Stomach (tissue), 19 donors: Measurements from ENCODE around the gene YKT6. TPM values are rescaled to one million over a fixed set of nuclear protein-coding genes. Genes with fewer than 3 reads are reported as not detected.

Source experiments
- DNase-seq, 2 donors: peaks; one replicate each; pipeline versions ENCODE4 v3.0.0 to v3.0.0-alpha.2; 2013 to 2019
- H3K27ac ChIP-seq, 5 donors: fragments of 200-600 bp in 4 of 5; sonication (generic) in 4 of 5; one replicate each; pipeline ENCODE4 v1.5.1; 2013 to 2019; ENCODE audit warnings: mild to moderate bottlenecking in 1 of 5, moderate library complexity in 1 of 5
- H3K27me3 ChIP-seq, 3 donors: fragments of 200-600 bp; sonication (generic); one replicate each; pipeline ENCODE4 v1.5.1; 2017 to 2019; ENCODE audit warnings: mixed run types in 1 of 3
- H3K36me3 ChIP-seq, 4 donors: fragments of 200-600 bp; sonication (generic); 1 replicate in 3 of 4; 2 replicates in 1 of 4; pipeline ENCODE4 v1.5.1; 2016 to 2019
- H3K4me1 ChIP-seq, 4 donors: fragments of 200-600 bp; sonication (generic); one replicate each; pipeline ENCODE4 v1.5.1; 2016 to 2019
- H3K4me3 ChIP-seq, 4 donors: fragments of 200-600 bp; sonication (generic) in 3 of 4; one replicate each; pipeline ENCODE4 v1.5.1; 2016 to 2019; ENCODE audit warnings: mild to moderate bottlenecking in 1 of 4
- H3K9me3 ChIP-seq, 4 donors: fragments of 200-600 bp; sonication (generic); one replicate each; pipeline ENCODE4 v1.5.1; 2016 to 2019
- EP300 ChIP-seq: sonication (generic); formaldehyde crosslinking; IDR thresholded peaks from one replicate; pipeline ENCODE4 v1.6.1; 2017; ENCODE audit warnings: antibody characterized with exemption
- POLR2A ChIP-seq, 4 donors: fragments of 450-650 bp; IDR thresholded peaks; one replicate each; pipeline ENCODE4 v1.6.1; 2016; ENCODE audit warnings: antibody characterized with exemption in 4 of 4, control low read depth in 2 of 4, mild to moderate bottlenecking in 1 of 4, moderate library complexity in 1 of 4
- POLR2AphosphoS5 ChIP-seq, 3 donors: sonication (generic); formaldehyde crosslinking; IDR thresholded peaks; one replicate each; pipeline ENCODE4 v1.6.1; 2016; ENCODE audit warnings: antibody characterized with exemption in 3 of 3
- WGBS, 5 donors: extraction: QIAGEN DNeasy Blood & Tissue Kit in 3 of 5; methylation state at CpG; one replicate each; pipeline versions ENCODE4 v1.1.5 to v1.1.7; 2013 to 2018; 5-methylcytosine and 5-hydroxymethylcytosine counted together
- intact Hi-C: fragments of 100-400 bp; cut with DNase I; formaldehyde crosslinking; loops from one replicate; pipeline ENCODE4 v1.15.1; 2023; ENCODE audit warnings: low total_unique reads
- long read RNA-seq, 10 donors: transcript quantifications; one replicate each; lab custom pipeline, GENCODE V29; 2026
- polyA plus RNA-seq, 3 donors: library from polyadenylated mRNA; stranded (reverse); fragments of 200-250 nt; gene quantifications; one replicate each; pipeline ENCODE4 v1.2.3, GENCODE V29; 2013
- total RNA-seq, 5 donors: library from RNA; depleted of rRNA; stranded (reverse); fragments of >200 nt; gene quantifications; one replicate each; pipeline versions ENCODE4 v1.1.0 to v1.2.3, GENCODE V29; 2014 to 2016
- TF ChIP-seq, protein P1 (sequence below), 7 experiments: fragments of 450-650 bp in 4 of 7; fragments of 200-600 bp in 3 of 7; sonication (generic) in 3 of 7; IDR thresholded peaks; one replicate each; pipeline ENCODE4 v1.5.1; 2016 to 2019; ENCODE audit warnings: antibody characterized with exemption in 7 of 7, control low read depth in 2 of 7, mild to moderate bottlenecking in 1 of 7
- donor health status: healthy with polysubstance abuse.
- donor health status: Bipolar disorder and iron deficiency.
- donor health status: healthy.

The YKT6 gene
- total RNA-seq (10 to 100 TPM; 35.7 to 86.9 (median 52.0) TPM), polyA plus RNA-seq (10 to 100 TPM; 35.3 to 58.7 (median 52.4) TPM)
- long read RNA-seq, donor 1, partial matches to known transcripts: 5 of 8 reads
- long read RNA-seq, donor 1, other reads (novel, unspliced or antisense): 0 of 8 reads
- long read RNA-seq, donor 2, partial matches to known transcripts: 0 of 6 reads
- long read RNA-seq, donor 2, other reads (novel, unspliced or antisense): 0 of 6 reads
- long read RNA-seq, donor 3, partial matches to known transcripts: 6 of 12 reads
- long read RNA-seq, donor 3, other reads (novel, unspliced or antisense): 0 of 12 reads
- long read RNA-seq, donor 4, partial matches to known transcripts: 0 of 1 reads
- long read RNA-seq, donor 4, other reads (novel, unspliced or antisense): 0 of 1 reads
- long read RNA-seq, donor 5, transcript YKT6-201 (7 exons, 2,696 nt): major isoform, 6 of 15 reads
- long read RNA-seq, donor 5, partial matches to known transcripts: 6 of 15 reads
- long read RNA-seq, donor 5, other reads (novel, unspliced or antisense): 0 of 15 reads
- long read RNA-seq, donor 6, transcript YKT6-201 (7 exons, 2,696 nt): major isoform, 13 of 82 reads
- long read RNA-seq, donor 6, partial matches to known transcripts: 65 of 82 reads
- long read RNA-seq, donor 6, other reads (novel, unspliced or antisense): 0 of 82 reads
- long read RNA-seq, donor 7, transcript YKT6-201 (7 exons, 2,696 nt): major isoform, 7 of 9 reads
- long read RNA-seq, donor 7, partial matches to known transcripts: 0 of 9 reads
- long read RNA-seq, donor 7, other reads (novel, unspliced or antisense): 0 of 9 reads
- long read RNA-seq, donor 8, partial matches to known transcripts: 0 of 5 reads
- long read RNA-seq, donor 8, other reads (novel, unspliced or antisense): 0 of 5 reads
- long read RNA-seq, donor 9, partial matches to known transcripts: 5 of 7 reads
- long read RNA-seq, donor 9, other reads (novel, unspliced or antisense): 0 of 7 reads
- long read RNA-seq, donor 10, partial matches to known transcripts: 0 of 4 reads
- long read RNA-seq, donor 10, other reads (novel, unspliced or antisense): 0 of 4 reads

DNA sequence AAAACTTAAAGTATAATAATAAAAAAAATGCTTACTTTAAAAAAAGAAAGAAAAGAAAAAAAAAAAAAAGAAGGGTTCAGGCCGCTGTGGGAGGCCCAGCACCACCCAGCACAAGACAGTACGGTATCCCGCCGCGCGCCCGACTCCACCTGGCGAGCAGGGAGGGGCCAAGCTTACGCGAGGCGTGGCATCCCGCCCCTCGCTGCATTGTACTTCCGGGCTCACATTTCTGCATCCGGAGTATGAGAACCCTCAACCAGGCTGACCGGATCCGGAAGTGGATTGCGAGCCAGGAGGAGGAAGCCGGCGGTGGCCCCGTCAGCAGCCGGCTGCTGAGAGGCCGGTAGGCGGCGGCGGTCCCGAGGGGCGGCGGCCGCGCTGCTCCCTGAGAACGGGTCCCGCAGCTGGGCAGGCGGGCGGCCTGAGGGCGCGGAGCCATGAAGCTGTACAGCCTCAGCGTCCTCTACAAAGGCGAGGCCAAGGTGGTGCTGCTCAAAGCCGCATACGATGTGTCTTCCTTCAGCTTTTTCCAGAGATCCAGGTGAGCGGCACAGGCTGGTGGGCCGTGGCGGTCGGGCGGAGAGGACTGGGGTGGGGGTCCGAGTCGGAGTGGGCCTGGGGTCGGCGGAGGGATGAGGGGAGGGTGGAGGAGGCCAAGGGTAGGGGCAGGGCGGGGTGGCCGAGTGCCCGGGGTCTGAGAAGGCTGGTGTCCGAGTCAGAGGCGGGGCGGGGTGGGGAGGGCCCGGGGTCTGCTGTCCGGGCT, at the start of gene YKT6:
TSS of gene YKT6 (plus strand) at position 280 of the 763 bp plus-strand sequence. CDS start at position 438, 158 bp downstream.
- TF ChIP-seq EP300 (no peak), POLR2AphosphoS5 (IDR thresholded peaks at IDR 0.05) (peak; percentile 76 to 96 (median 78))
- TF ChIP-seq, protein P1, sequence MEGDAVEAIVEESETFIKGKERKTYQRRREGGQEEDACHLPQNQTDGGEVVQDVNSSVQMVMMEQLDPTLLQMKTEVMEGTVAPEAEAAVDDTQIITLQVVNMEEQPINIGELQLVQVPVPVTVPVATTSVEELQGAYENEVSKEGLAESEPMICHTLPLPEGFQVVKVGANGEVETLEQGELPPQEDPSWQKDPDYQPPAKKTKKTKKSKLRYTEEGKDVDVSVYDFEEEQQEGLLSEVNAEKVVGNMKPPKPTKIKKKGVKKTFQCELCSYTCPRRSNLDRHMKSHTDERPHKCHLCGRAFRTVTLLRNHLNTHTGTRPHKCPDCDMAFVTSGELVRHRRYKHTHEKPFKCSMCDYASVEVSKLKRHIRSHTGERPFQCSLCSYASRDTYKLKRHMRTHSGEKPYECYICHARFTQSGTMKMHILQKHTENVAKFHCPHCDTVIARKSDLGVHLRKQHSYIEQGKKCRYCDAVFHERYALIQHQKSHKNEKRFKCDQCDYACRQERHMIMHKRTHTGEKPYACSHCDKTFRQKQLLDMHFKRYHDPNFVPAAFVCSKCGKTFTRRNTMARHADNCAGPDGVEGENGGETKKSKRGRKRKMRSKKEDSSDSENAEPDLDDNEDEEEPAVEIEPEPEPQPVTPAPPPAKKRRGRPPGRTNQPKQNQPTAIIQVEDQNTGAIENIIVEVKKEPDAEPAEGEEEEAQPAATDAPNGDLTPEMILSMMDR (IDR thresholded peaks at IDR 0.05): peak in 5 of 7 experiments; percentile 42 to 65 (median 58)
- H3K36me3 ChIP-seq: peaks cover 12 to 26% (median 18%) of the 10 kb centered on the region in 4 donors
- peak within 1 kb of the TSS; percentile 94 to 96 (median 95) for H3K4me3 ChIP-seq
- peak within 1 kb of the TSS; percentile 80 to 89 (median 84) for H3K27ac ChIP-seq
- H3K4me1 ChIP-seq: peaks cover 6 to 28% (median 20%) of the 10 kb centered on the region in 4 donors
- intact Hi-C loops: no loop called here
- 0 to 1% (median 1%) methylated on average over 34 to 58 of the region's 58 CpGs for WGBS, 5 donors
- peaks cover 0 to 7% (median 0%) of the 10 kb centered on the region in 3 donors for H3K27me3 ChIP-seq
- DNase-seq: peak; percentile 97 to 98
- no peaks in the 10 kb centered on the region for H3K9me3 ChIP-seq

DNA sequence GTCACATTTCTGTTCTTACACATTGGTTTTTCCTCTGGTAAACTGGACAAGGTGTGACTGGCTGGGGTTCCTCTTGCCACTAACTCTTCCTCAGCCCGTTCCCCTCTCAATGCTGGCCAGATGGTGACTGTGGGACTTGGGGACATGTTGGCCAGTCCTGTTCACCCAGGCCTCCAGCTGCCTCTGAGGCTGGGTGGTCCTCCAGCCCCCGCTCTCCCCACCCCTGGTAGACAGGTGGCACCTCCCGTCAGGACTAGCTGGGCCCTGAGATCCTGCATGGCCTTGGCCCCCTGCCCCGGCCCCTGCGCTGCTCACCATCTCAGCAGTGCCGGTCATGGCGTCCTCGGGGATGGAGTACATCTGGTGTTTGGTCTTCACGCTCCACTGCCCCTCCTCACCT, 48.8 kb upstream of the YKT6 start:
- peaks cover 0 to 2% (median 0%) of the 10 kb centered on the region in 3 donors for H3K27me3 ChIP-seq
- H3K4me1 ChIP-seq: peaks cover 0 to 4% (median 0%) of the 10 kb centered on the region in 4 donors
- no peak overlapping the region for H3K4me3 ChIP-seq
- no peak overlapping the region for H3K27ac ChIP-seq
- 92 to 98% (median 94%) methylated on average over 9 of the region's 9 CpGs for WGBS, 5 donors
- no peak for DNase-seq
- TF ChIP-seq, protein P1 (IDR thresholded peaks at IDR 0.05): no peak
- TF ChIP-seq POLR2AphosphoS5 (IDR thresholded peaks at IDR 0.05) (no peak), POLR2A (IDR thresholded peaks at IDR 0.05) (no peak)
- H3K36me3 ChIP-seq: no peaks in the 10 kb centered on the region
- no peaks in the 10 kb centered on the region for H3K9me3 ChIP-seq
- intact Hi-C loops: no loop called here

DNA sequence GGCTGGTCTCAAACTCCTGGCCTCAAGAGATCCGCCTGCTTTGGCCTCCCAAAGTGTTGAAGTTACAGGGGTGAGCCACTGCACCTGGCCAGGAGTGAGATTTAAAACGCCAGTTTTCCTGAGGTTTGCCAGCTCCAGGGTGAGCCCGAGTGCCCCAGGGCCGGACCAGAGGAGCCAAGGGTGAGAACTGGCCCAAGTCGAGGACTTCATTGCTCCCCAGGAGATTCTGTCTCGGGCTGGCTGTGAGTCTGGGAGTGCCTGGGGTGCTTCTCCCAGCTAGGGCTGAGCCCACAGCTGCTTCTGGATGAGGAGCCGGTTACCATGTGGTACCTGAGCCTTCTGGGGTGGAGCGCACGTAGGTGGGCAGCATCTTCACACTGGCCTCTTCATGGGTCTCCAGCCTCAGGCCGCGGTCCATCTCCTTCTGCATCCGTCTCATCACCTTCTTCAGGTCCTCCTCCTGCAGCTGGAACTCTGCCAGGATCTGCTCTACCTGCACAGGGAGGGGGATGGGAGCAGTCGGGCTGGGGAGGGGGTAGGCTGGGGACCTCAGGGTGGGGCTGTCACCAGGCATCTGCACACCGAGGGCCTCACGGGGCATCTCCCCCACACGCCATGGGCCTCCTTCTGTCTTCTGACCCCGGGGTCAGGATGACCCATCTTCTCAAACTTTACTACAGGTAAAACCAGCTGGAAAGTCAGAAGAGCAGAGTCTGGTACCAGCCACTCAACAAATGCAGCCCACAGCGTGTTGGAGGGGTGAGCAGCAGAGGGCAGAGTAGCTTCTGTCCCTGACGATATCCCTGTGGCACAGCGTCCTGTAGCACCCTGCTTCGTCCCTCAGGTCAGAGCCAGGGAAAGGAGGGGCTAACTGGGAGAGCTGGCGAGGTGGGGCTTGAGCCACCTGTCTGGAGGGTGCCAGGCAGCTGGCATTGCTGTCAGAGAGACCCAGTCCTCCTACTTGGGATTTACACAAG, 47.5 kb upstream of the YKT6 start:
- Histone ChIP-seq H3K9me3 (no peaks in the 10 kb centered on the region), H3K4me1 (no peaks in the 10 kb centered on the region), H3K27me3 (peaks cover 0 to 3% (median 0%) of the 10 kb centered on the region in 3 donors), H3K4me3 (no peak overlapping the region), H3K27ac (no peak overlapping the region), H3K36me3 (no peaks in the 10 kb centered on the region)
- intact Hi-C loops: no loop called here
- TF ChIP-seq, protein P1 (IDR thresholded peaks at IDR 0.05): no peak
- no peak for DNase-seq
- WGBS, 5 donors: 69 to 79% (median 77%) methylated on average over 17 to 22 of the region's 22 CpGs
